GM13977 (cell line): Measurements from ENCODE around the gene CEP44.
"Not testable (repeated sequence)": the region's sequence is repeated elsewhere in the genome, so short reads cannot be mapped to it uniquely, and the experiment has no call there.

Experiments
- DNase-seq: peaks from one replicate; pipeline ENCODE4 v3.0.0; 2012; ENCODE audit warnings: low spot score
- in situ Hi-C: fragments of 300-500 bp; cut with MboI; formaldehyde crosslinking; loops from one replicate; pipeline ENCODE4 v1.12.0; 2022; ENCODE audit warnings: low sequenced_read_pairs, low pct_unique_long_range_greater_than_20kb, mixed read lengths, inconsistent platforms; ENCODE audit not compliant: unreplicated experiment
- TF ChIP-seq, protein P1 (sequence below): IDR thresholded peaks from 2 replicates; pipeline ENCODE4 v1.5.1; 2012; ENCODE audit warnings: mild to moderate bottlenecking, control low read depth; ENCODE audit not compliant: insufficient read depth; ENCODE audit errors: extremely low read depth, missing control alignments

Gene CEP44

DNA sequence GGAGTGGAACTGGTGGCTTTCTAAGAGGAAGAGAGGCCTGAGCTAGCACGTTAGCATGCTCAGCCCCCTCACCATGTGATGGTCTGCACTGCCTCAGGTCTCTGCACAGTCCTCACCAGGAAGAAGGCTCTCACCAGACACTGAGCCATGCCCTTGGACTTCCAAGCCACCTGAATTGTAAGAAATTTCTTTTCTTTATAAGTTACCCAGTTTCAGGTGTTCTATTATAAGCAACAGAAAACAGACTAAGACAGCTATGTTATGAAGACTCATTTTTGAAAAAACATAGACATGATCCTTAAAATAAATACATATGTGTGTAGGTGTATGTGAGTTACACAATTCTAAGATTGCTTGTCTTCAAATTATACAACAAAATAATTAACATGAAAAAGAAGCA, 74.7 kb downstream of the CEP44 start:
- in situ Hi-C loops: loop anchor here (25.0 kb wide), 2 partner anchors 279 to 354 kb away; no protein-coding TSS in a partner anchor
- DNase-seq: no peak
- TF ChIP-seq, protein P1, sequence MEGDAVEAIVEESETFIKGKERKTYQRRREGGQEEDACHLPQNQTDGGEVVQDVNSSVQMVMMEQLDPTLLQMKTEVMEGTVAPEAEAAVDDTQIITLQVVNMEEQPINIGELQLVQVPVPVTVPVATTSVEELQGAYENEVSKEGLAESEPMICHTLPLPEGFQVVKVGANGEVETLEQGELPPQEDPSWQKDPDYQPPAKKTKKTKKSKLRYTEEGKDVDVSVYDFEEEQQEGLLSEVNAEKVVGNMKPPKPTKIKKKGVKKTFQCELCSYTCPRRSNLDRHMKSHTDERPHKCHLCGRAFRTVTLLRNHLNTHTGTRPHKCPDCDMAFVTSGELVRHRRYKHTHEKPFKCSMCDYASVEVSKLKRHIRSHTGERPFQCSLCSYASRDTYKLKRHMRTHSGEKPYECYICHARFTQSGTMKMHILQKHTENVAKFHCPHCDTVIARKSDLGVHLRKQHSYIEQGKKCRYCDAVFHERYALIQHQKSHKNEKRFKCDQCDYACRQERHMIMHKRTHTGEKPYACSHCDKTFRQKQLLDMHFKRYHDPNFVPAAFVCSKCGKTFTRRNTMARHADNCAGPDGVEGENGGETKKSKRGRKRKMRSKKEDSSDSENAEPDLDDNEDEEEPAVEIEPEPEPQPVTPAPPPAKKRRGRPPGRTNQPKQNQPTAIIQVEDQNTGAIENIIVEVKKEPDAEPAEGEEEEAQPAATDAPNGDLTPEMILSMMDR: no peak

DNA sequence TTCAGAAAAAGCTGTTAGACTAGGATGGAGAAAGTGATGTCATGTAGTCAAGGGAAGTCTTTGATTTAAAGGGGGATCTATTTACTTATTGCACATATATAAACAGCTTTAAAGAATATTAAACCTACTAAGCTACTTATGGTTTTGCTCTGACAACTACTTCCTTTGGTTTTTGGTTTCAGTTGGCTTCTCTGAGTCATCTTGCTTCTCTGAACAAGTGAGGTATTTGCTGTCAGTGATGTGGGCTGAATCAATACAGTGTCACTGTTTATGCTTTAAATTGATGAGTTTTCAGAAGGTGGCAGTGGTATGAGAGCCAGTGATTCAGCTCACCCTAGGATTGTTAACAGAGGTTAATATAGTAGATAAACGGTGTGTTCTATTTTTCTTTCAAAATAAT, 75.1 kb downstream of the CEP44 start:
- TF ChIP-seq, protein P1: no peak
- peak; percentile 51 for DNase-seq
- in situ Hi-C loops: loop anchor here (25.0 kb wide), 2 partner anchors 278 to 353 kb away; no protein-coding TSS in a partner anchor

DNA sequence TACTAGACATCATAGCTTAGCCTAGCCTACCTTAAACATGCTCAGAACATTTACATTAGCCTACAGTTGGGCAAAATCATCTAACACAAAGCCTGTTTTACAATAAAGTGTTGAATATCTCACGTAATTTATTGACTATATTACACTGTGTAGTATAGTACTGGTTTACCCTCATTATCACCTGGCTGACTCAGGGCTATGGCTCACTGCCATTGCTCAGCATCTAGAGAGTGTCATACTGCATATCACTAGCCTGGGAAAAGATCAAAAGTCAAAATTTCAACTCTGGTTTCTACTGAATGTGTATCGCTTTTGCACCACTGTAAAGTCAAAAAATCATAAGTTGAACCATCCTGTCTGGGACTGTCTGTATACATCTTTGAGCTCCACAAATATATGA, 78.6 kb downstream of the CEP44 start:
- TF ChIP-seq, protein P1: no peak
- no peak for DNase-seq
- in situ Hi-C loops: loop anchor here (25.0 kb wide), 2 partner anchors 275 to 350 kb away; no protein-coding TSS in a partner anchor

DNA sequence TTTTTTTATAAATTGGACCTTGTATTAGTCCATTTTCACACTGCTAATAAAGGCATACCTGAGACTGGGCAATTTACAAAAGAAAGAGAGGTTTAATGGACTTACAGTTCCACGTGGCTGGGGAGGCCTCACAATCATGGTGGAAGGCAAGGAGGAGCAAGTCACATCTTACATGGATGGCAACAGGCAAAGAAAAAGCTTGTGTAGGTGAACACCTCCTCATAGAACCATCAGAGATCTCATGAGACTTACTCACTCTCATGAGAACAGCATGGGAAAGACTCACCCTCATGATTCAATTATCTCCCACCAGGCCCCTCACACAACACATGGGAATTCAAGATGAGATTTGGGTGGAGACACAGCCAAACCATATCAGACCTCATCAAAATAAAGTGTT, 80.1 kb downstream of the CEP44 start:
- in situ Hi-C loops: loop anchor here (25.0 kb wide), 2 partner anchors 274 to 349 kb away; no protein-coding TSS in a partner anchor
- DNase-seq: not testable (repeated sequence)

DNA sequence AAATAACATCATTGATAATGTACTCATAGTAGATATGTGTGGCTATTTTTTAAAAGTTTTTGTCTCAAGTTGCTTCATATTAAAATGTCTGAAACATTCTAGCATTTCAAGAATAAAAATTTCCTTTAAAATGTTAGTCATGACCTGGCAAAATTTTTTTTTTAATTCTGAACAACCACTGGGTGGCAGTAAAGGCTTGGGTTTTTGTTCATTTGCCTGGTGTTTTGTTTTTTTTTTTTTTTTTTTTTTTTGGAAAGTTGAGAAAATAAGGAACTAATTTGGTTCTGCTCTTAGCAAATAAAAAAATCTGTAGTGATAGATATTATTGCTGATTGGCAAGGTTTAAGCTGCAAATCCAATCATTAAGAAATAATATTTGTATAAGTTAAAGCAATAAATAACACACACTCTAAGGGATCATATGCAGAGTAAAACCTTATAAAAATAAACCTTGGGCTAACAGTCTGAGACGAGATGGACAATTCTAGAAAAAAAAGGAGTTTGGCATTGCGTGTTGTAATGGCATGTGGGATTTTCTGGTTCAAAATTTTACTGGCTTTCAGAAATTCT, 81.4 kb downstream of the CEP44 start:
- TF ChIP-seq, protein P1: peak; percentile 44
- in situ Hi-C loops: loop anchor here (25.0 kb wide), 2 partner anchors 272 to 347 kb away; no protein-coding TSS in a partner anchor
- DNase-seq: no peak

DNA sequence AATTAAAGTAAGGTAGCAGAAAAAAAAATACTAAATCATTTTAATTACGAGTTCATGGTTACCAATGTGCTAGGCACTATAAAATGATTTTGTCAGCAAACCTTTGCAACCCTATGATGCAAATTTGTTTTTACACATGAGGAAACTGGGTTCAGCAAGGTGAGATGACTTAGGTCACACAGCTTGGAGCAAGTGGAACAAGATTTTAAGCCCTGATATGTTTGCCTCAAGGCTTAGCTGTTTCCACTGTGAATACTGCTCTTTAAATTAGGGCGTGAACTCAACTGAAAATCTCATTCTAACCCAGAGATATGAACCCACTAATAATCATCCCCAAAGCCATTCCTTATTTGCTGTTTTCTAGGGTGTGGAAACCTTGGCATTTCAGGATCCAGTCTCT, 86.3 kb downstream of the CEP44 start:
- TF ChIP-seq, protein P1: no peak
- in situ Hi-C loops: loop anchor here (25.0 kb wide), 2 partner anchors 267 to 342 kb away; no protein-coding TSS in a partner anchor

DNA sequence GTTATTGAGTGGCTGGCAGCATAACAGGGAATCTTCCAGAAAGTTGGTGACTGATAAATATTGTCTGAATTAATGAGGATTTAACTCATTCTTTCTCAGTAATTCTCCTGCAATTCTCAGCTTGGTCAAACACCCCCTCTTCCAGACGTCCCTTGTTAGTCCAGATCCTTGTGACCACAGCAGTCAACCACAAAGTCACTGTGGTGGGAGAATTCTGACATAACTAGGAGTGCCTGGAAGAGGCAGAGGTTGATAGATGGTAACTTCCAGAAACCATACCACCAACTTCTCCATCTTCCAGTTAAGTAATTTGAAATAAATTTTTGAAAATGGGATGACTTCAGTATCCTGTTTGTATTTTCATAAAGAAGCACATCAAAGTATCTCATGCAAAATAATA, 90.1 kb downstream of the CEP44 start:
- in situ Hi-C loops: loop anchor here (25.0 kb wide), 2 partner anchors 263 to 338 kb away; no protein-coding TSS in a partner anchor
- no peak for DNase-seq
- TF ChIP-seq, protein P1: no peak

More for the DNA sequence above, 86.3 kb downstream of the CEP44 start:
- no peak for DNase-seq
